Measurements from ENCODE around the gene KIF4A. TPM values are rescaled to one million over a fixed set of nuclear protein-coding genes. Genes with fewer than 3 reads are reported as not detected.
"Not testable (repeated sequence)": the region's sequence is repeated elsewhere in the genome, so short reads cannot be mapped to it uniquely, and the experiment has no call there.

Gene KIF4A
- total RNA-seq, 1 donor from 2014 or later, result 0.84 TPM

DNA sequence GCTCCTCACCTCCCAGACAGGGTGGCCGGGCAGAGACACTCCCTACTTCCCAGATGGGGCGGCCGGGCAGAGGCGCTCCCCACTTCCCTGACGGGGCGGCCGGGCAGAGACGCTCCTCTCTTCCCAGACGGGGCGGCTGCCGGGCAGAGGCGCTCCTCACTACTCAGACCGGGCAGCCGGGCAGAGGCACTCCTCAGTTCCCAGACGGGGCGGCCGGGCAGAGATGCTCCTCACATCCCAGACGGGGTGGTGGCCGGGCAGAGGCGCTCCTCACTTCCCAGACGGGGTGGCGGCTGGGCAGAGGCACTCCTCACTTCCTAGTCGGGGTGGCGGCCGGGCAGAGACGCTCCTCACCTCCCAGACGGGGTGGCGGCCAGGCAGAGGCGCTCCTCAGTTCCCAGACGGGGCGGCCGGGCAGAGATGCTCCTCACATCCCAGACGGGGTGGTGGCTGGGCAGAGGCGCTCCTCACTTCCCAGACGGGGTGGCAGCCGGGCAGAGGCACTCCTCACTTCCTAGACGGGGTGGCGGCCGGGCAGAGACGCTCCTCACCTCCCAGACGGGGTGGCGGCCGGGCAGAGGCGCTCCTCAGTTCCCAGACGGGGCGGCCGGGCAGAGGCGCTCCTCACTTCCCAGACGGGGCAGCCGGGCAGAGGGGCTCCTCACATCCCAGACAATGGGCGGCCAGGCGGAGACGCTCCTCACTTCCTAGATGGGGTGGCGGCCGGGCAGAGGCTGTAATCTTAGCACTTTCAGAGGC lies 59.6 kb downstream of the KIF4A start:
- ATAC-seq; intact Hi-C loops (cut with DNase I): not testable (repeated sequence)

GRCh38 chrX:70352496-70352895 lies 62.6 kb downstream of the KIF4A start:
- DNase-seq (ENCODE audit: missing footprints), result no peak
- intact Hi-C loops (cut with DNase I), result no loop called here
- no peak for ATAC-seq

More for the DNA sequence above, 59.6 kb downstream of the KIF4A start:
- DNase-seq (ENCODE audit: missing footprints), result not testable (repeated sequence)

- no peak for ATAC-seq
- no peak for DNase-seq (ENCODE audit: missing footprints)
- intact Hi-C loops (cut with DNase I), result no loop called here
Measured at GRCh38 chrX:70353514-70353913, 63.6 kb downstream of the KIF4A start.

DNA sequence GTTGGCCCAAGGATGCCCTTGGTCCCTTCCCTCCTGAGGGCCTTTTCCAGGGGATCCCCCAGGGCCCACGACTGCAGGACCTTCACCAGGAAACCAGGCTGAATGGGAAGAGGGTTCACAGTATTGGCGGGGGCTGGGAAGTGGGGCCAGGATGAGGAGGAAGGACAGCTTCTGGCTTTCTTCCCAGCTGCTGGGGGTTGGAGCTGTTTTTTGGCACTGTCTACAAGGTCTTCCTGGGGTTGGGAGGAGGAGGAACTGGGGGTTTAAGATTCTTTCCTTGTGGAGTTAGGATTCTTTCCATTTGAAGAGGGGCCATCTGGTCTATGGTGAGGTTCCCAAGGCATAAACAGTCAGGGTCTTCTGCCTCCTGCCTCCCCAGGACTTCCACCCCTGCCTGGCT lies 64.8 kb downstream of the KIF4A start:
- intact Hi-C loops (cut with DNase I), result no loop called here
- DNase-seq (ENCODE audit: missing footprints) (no peak), ATAC-seq (no peak)

DNA sequence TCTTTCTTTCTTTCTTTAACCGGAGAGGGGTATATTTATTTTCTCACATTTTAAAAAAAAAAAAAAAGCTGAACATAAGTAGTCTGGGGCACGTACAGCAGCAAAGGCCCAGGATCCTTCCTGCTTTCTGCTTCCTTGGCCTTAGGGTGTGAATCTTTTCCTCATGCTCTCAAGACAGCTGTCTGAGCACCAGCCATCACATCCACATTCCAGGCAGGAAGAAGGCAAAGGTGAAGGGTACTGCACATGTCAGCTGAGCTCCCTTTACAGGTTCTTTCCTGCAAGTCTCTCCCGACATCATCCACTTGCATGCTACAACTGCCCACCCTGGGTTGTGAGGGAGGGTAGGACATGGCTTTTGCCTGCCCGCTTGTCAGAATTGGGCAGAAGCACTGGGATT lies 69.6 kb downstream of the KIF4A start:
- DNase-seq (ENCODE audit: missing footprints), result no peak
- intact Hi-C loops (cut with DNase I), result no loop called here
- no peak for ATAC-seq

DNA sequence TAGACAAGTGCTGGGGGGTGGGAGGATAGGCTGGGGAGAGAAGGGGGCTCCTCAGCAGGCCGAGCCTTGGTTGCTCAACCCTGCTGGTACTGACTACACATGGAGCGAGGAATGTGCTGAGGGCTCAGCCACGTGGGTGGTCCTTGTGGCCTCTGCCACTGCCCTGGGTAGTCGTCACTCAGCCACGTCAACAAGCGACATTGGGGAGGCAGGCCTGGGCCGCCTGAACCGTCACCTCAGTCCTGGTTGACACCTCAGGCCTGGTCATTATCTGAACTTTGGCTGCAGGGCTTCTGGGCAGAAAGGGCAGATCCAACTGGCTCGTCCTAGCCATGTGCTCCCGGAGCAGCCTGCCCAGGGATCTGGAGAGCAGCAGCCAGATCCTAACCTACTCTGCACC lies 70.5 kb downstream of the KIF4A start:
- no peak for DNase-seq (ENCODE audit: missing footprints)
- intact Hi-C loops (cut with DNase I), result no loop called here
- ATAC-seq, result no peak

- ATAC-seq; intact Hi-C loops (cut with DNase I); DNase-seq (ENCODE audit: missing footprints): not testable (repeated sequence)
Measured at GRCh38 chrX:70368731-70369130, 78.8 kb downstream of the KIF4A start.

- ATAC-seq (no peak), DNase-seq (ENCODE audit: missing footprints) (no peak)
- intact Hi-C loops (cut with DNase I), result no loop called here
Measured at GRCh38 chrX:70386235-70386634, 96.3 kb downstream of the KIF4A start.

DNA sequence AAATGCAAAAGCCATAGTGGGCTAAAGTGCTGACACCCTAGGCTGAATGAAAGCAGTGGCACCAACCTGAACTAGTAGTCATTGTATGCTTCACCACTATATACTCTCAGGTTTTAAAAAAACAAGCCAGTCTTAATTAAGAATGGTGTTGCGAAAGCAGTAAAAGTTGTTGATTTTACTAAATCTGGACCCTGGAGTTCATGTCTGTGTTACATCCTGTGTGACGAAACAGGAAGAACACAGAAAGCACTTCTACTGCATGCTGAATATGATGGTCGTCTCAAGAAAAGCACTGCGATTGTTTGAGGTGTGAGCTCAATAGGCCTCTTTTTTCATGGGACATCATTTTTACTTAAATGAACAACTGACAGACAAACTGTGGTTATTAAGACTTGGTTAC lies 109.0 kb downstream of the KIF4A start:
- no peak for DNase-seq (ENCODE audit: missing footprints)
- intact Hi-C loops (cut with DNase I), result no loop called here
- ATAC-seq, result no peak

- ATAC-seq; intact Hi-C loops (cut with DNase I): not testable (repeated sequence)
Measured at GRCh38 chrX:70400181-70400580, 110.3 kb downstream of the KIF4A start.

DNA sequence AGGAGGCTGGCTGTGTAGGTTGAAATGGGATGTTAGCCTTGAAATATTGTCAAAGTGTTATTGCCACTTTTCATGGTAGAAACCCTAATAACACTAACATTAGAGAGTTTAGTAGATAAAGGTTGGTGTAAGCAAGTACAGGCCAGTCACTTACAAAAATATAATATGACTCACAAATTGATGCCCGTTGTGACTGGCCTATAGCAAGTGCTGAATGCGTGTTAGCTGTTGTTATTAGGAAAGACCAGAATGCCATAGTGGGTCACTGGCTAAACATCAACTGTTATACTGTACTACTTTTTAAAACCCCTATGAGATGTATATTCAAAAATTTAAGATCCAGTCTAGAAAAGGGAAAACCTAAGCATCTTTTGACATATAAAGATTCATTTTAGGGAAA lies 112.8 kb downstream of the KIF4A start:
- intact Hi-C loops (cut with DNase I), result no loop called here
- ATAC-seq, result no peak

More at GRCh38 chrX:70400181-70400580, 110.3 kb downstream of the KIF4A start:
- DNase-seq (ENCODE audit: missing footprints), result not testable (repeated sequence)

DNA sequence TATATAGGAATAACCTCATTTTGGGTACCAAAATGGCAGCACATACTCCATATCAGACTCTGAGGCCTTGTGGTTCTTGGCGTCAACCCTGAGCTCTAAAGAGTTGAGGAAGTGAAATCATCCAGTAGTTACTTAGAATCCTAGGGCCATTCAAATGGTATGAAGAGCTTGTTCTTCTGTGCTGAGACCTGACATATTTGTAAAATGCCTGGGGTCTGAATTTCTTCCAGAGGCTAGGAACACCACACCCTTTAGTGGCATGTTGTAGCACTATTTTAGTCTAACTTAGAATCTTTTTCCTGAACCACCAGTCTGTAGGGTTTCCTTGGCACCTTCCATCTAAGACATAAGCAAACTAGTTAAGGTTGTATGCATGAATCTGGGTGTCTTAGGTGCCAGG lies 115.1 kb downstream of the KIF4A start:
- DNase-seq (ENCODE audit: missing footprints) (no peak), ATAC-seq (no peak)
- intact Hi-C loops (cut with DNase I), result no loop called here

More for the DNA sequence above, 112.8 kb downstream of the KIF4A start:
- DNase-seq (ENCODE audit: missing footprints), result no peak

DNA sequence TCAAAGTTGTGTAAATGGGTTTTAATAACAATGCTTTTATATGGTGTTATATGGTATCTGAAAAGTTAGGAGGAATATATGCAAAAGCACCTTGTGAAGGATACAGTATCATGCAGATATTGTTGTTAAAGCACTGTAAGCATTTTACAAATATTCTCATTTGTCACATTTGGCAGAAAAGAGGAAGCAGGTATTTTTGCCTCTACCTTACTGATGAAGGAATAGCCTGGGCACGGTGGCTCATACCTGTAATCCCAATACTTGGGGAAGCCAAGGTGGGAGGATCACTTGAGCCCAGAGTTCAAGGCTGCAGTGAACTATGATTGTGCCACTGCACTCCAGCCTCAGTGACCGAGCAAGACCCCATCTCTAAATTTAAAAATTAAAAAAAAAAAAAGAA lies 121.0 kb downstream of the KIF4A start:
- ATAC-seq (no peak), DNase-seq (ENCODE audit: missing footprints) (no peak)
- intact Hi-C loops (cut with DNase I), result no loop called here

DNA sequence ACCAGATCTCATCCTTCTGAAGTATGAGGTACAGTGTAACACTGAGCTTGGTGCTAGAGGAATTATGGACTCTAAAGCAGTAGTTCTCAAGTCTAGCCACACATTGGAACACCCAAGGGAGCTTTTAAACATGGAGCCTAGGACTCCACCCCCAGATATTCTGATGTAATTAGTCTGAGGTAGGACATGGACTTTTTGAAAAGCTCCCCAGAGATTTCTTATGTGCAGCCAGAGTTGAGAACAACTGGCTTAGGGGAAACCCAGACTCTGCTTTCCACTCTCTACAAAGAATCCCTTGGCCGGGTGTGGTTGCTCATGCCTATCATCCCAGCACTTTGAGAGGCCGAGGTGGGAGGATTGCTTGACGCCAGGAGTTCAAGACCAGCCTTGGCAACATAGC lies 121.6 kb downstream of the KIF4A start:
- intact Hi-C loops (cut with DNase I), result no loop called here
- DNase-seq (ENCODE audit: missing footprints) (no peak), ATAC-seq (no peak)

- ATAC-seq (no peak), DNase-seq (ENCODE audit: missing footprints) (no peak)
- intact Hi-C loops (cut with DNase I), result no loop called here
Measured at GRCh38 chrX:70421618-70422017, 131.7 kb downstream of the KIF4A start.

DNA sequence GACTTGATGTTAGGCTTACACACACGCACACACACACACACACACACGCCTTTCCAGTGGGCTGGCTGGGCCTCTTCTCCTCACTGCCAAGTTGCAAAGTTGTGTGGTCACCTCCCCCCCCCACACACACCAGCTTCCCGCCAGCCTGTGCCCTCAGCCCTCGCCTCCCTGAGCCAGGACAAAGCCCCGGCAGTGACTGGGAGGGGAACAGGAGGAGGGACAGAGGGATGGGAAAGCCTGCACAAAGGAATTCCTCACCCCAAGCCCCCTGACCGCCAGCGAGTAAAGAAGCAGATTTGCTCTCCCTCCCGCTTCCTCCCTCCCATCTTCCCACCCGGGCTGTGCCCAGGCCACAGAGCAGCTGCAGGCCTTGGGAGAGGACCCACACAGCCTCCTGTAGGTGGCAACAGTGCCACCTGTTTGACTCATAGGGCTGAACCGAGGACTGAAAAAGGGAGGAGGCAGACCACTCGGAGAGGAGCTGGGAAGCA lies 133.0 kb downstream of the KIF4A start, which contains the start of gene GDPD2:
GDPD2 (plus strand) TSS at position 464 of the 491 bp plus-strand sequence. CDS start 1,671 bp downstream, outside the sequence.
- ATAC-seq (no peak), DNase-seq (ENCODE audit: missing footprints) (no peak)
- intact Hi-C loops (cut with DNase I), result no loop called here

- DNase-seq (ENCODE audit: missing footprints) (no peak), ATAC-seq (no peak)
- intact Hi-C loops (cut with DNase I), result no loop called here
Measured at GRCh38 chrX:70423936-70424675, 134.2 kb downstream of the KIF4A start.

DNA sequence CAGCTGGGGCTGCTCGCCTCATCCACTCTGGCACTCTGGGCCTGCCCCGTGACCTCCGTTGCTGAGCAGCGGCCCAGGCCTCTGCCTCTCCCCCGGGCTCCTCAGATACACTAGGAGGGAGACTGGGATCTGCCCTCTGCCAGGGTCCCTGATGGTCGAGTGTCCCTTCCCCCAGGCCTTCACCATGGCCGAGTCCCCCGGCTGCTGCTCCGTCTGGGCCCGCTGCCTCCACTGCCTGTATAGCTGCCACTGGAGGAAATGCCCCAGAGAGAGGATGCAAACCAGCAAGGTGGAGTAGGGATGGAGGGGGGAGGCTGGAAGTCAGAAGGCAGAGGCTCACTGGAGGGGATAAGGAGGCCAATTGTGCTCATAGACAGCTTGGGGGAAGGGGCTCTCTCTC lies 134.9 kb downstream of the KIF4A start:
- intact Hi-C loops (cut with DNase I), result no loop called here
- no peak for DNase-seq (ENCODE audit: missing footprints)
- ATAC-seq, result no peak

GRCh38 chrX:70426286-70427278 lies 136.7 kb downstream of the KIF4A start:
- intact Hi-C loops (cut with DNase I), result no loop called here
- ATAC-seq, result no peak
- DNase-seq (ENCODE audit: missing footprints), result no peak

Measured in Right ventricle myocardium inferior (tissue), 1 donor.